NCI-H1092 (cell line): ENCODE measurements around the gene ATAD3C.
"Not testable (repeated sequence)": the region's sequence is repeated elsewhere in the genome, so short reads cannot be mapped to it uniquely, and the experiment has no call there.

ENCODE experiments used
- DNase-seq: peaks from one replicate; lab custom pipeline; 2025; lab: John Stamatoyannopoulos, UW

Gene ATAD3C

GRCh38 chr1:1479547-1480487 lies 30.3 kb downstream of the ATAD3C start:
- DNase-seq, result no peak

- DNase-seq, result not testable (repeated sequence)
Measured at GRCh38 chr1:1480488-1480867, 31.0 kb downstream of the ATAD3C start.

DNA sequence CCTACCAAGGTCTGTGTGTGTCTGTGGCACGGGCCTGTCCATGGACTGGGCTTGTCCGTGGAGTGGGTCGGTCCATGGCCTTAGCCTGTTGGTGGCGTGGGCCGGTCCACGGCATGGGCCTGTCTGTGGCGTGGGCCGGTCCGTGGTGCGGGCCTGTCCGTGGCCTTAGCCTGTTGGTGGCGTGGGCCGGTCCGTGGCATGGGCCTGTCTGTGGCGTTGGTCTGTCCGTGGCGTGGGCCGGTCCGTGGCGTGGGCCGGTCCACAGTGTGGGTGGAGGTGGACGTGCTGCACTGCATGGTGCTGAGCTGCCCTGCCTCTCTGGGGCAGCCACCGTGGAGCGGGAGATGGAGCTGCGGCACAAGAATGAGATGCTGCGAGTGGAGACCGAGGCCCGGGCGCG lies 32.3 kb downstream of the ATAD3C start:
- not testable (repeated sequence) for DNase-seq

DNA sequence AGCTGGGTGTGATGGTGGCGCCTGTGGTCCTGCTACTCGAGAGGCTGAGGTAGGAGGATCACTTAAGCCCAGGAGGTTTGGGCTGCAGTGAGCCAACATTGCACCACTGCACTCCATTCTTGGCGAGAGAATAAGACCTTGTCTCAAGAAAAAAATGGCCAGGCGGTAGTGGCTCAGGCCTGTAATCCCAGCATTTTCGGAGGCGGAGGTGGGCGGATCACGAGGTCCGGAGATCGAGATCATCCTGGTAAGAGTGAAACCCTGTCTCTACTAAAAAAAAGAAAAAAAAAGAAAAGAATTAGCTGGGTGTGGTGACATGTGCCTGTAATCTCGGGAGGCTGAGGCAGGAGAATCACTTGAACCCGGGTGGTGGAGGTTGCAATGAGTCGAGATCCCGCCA lies 33.4 kb downstream of the ATAD3C start:
- DNase-seq, result no peak

GRCh38 chr1:1483714-1484113 lies 34.2 kb downstream of the ATAD3C start:
- no peak for DNase-seq

DNA sequence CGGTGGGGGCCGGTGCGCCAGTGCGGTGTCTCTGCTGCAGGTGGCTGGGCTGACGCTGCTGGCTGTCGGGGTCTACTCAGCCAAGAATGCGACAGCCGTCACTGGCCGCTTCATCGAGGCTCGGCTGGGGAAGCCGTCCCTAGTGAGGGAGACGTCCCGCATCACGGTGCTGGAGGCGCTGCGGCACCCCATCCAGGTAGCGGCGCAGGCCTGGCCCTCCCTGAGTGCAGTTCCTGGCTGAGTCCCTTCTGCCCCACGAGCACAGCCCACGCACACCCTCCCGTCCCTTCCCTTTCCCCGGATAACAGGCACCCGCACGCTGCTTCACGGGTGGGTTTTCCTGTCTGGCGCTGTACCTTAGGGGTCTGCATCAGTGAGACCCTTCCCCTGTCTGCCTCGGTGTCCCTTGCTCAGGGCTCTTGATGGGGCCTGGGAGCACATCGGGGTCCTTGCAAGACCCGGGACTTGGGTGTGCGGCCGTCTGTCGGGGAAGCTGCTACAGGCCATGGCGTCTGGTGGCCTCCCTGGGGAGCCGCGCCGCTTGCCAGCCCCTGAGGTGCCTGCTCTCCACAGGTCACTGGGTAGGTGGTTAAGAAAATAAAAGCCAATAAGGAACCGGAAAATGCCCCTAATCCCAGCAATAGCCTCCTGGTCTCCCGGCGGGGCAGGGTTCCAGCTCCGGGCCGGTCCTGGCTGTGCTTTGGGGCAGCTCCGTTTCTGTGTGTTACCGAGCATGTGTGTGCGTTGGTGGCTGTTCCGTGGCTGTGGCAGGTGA lies 35.7 kb downstream of the ATAD3C start:
- DNase-seq, result not testable (repeated sequence)

- not testable (repeated sequence) for DNase-seq
Measured at GRCh38 chr1:1485755-1486317, 36.3 kb downstream of the ATAD3C start.

DNA sequence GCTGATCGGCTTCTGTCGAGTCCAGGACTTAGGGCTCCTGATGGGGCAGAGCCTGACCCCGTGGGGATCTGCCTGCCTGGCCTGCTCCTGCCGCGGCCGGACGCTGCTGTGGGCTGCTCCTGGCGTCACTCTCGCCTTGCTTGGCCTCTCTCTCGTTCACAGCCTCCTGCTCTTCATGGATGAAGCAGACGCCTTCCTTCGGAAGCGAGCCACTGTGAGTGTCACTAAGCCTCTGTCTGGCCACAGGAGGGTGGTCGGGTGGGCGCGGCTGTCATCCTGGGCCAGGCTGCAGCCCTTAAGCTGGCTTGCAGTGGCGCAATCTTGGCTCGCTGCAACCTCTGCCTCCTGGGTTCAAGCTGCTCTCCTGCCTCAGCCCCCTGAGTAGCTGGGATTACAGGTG lies 38.2 kb downstream of the ATAD3C start:
- DNase-seq, result no peak

GRCh38 chr1:1489231-1489630 lies 39.7 kb downstream of the ATAD3C start:
- no peak for DNase-seq

GRCh38 chr1:1489861-1490260 lies 40.4 kb downstream of the ATAD3C start:
- DNase-seq, result no peak

GRCh38 chr1:1490633-1491230 lies 41.2 kb downstream of the ATAD3C start:
- DNase-seq, result no peak

- DNase-seq, result no peak
Measured at GRCh38 chr1:1491601-1492000, 42.1 kb downstream of the ATAD3C start.

GRCh38 chr1:1494311-1494710 lies 44.8 kb downstream of the ATAD3C start:
- not testable (repeated sequence) for DNase-seq

DNA sequence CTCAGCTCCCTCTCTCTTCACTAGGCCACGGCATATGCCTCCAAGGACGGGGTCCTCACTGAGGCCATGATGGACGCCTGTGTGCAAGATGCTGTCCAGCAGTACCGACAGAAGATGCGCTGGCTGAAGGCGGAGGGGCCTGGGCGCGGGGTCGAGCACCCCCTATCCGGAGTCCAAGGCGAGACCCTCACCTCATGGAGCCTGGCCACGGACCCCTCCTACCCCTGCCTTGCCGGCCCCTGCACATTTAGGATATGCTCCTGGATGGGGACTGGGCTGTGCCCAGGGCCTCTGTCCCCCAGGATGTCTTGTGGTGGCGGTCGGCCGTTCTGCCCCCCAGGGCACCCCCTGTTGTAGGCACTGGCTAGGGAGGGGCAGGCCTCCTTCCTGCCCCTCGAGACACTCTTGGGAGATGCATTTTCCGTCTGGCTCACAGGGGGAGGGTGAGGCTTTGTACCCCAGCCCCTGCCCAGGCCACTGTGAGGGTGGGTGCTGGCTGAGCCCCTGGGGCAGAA lies 46.0 kb downstream of the ATAD3C start:
- not testable (repeated sequence) for DNase-seq

DNA sequence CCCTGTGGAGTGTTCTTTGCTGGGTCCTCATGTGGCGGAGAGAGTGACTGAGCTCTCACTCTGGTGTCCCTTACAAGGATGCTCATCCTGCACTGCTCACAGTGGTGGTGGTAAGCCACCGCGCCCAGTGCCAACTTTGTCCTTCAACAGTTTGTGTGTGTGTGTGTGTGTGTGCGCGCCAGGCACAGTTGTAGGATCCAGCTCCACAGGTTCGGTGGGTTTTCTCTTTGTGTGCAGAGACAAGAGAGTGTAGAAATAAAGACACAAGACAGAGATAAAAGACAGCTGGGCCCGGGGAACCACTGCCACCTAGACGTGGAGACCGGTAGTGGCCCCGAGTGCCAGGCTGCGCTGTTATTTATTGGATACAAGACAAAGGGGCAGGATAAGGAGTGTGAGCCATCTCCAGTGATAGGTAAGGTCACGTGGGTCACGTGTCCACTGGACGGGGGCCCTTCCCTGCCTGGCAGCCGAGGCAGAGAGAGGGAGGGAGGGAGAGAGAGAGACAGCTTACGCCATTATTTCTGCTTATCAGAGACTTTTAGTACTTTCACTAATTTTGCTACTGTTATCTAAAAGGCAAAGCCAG lies 55.4 kb downstream of the ATAD3C start:
- peak; percentile 37 for DNase-seq

DNA sequence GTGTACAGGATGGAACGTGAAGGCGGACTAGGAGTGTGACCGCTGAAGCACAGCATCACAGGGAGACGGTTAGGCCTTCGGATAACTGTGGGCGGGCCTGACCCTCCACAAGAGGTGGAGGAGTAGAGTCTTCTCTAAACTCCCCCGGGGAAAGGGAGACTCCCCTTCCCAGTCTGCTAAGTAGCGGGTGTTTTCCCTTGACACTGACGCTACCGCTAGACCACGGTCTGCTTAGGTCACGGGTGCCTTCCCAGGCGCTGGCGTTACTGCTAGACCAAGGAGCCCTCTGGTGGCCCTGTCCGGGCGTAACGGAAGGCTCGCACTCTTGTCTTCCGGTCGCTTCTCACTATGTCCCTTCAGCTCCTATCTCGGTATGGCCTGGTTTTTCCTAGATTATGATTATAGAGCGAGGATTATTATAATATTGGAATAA lies 55.9 kb downstream of the ATAD3C start:
- DNase-seq, result not testable (repeated sequence)

DNA sequence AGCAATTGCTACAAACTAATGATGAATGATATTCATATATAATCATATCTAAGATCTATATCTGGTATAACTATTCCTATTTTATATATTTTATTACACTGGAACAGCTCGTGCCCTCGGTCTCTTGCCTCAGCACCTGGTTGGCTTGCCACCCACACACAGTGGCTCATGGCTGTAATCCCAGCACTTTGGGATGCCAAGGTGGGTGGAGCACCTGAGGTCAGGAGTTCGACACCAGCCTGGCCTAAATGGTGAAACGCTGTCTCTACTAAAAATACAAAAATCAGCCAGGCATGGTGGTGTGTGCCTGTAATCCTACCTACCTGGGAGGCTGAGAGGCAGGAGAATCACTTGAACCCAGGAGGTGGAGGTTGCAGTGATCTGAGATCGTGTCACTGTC lies 56.3 kb downstream of the ATAD3C start:
- DNase-seq, result not testable (repeated sequence)

- DNase-seq, result no peak
Measured at GRCh38 chr1:1507305-1507704, 57.8 kb downstream of the ATAD3C start.

GRCh38 chr1:1508775-1509464 lies 59.4 kb downstream of the ATAD3C start:
- DNase-seq, result not testable (repeated sequence)

GRCh38 chr1:1509465-1509850 lies 60.0 kb downstream of the ATAD3C start:
- not testable (repeated sequence) for DNase-seq
